Heart left ventricle (tissue), 16 donors: ENCODE data around the gene ARHGEF12. TPM values are rescaled to one million over a fixed set of nuclear protein-coding genes. Genes with fewer than 3 reads are reported as not detected.

Experiments
- ATAC-seq, 4 donors: fragments of 200-7000 bp; cut with Tn5 transposase; one replicate each; pipeline ENCODE4 v1.9.1; 2020 to 2022; ENCODE audit warnings: moderate library complexity in 4 of 4, mild to moderate bottlenecking in 3 of 4, moderate number of reproducible peaks in 1 of 4
- DNase-seq, 5 donors: peaks; one replicate each; pipeline ENCODE4 v3.0.0-alpha.2; 2020
- H3K27ac ChIP-seq, 12 donors: fragments of 200-600 bp; sonication (generic) in 4 of 12; one replicate each; pipeline versions ENCODE4 v1.5.0 to v1.8.0; 2016 to 2022; ENCODE audit warnings: mild to moderate bottlenecking in 2 of 12
- H3K27me3 ChIP-seq, 9 donors: fragments of 200-600 bp; sonication (generic) in 2 of 9; one replicate each; pipeline versions ENCODE4 v1.5.1 to v1.8.0; 2016 to 2022; ENCODE audit warnings: mild to moderate bottlenecking in 3 of 9
- H3K36me3 ChIP-seq, 9 donors: fragments of 200-600 bp; sonication (generic) in 2 of 9; one replicate each; pipeline versions ENCODE4 v1.5.0 to v1.8.0; 2018 to 2022; ENCODE audit warnings: mild to moderate bottlenecking in 2 of 9
- H3K4me1 ChIP-seq, 12 donors: fragments of 200-600 bp; sonication (generic) in 4 of 12; one replicate each; pipeline versions ENCODE4 v1.5.0 to v1.8.0; 2016 to 2022; ENCODE audit warnings: mild to moderate bottlenecking in 3 of 12
- H3K4me3 ChIP-seq, 12 donors: fragments of 200-600 bp; sonication (generic) in 4 of 12; one replicate each; pipeline versions ENCODE4 v1.5.0 to v1.8.0; 2017 to 2022; ENCODE audit warnings: mild to moderate bottlenecking in 9 of 12, moderate library complexity in 4 of 12
- H3K9me3 ChIP-seq, 12 donors: fragments of 200-600 bp; sonication (generic) in 4 of 12; one replicate each; pipeline versions ENCODE4 v1.5.0 to v1.8.0; 2016 to 2022; ENCODE audit warnings: mild to moderate bottlenecking in 1 of 12
- CTCF ChIP-seq, 12 donors: fragments of 200-600 bp; sonication (generic) in 4 of 12; IDR thresholded peaks; one replicate each; pipeline versions ENCODE4 v1.5.0 to v1.8.0; 2018 to 2022; ENCODE audit warnings: antibody characterized with exemption in 12 of 12, mild to moderate bottlenecking in 5 of 12
- POLR2A ChIP-seq, 2 donors: fragments of 450-650 bp; IDR thresholded peaks; one replicate each; pipeline ENCODE4 v1.6.1; 2017; ENCODE audit warnings: antibody characterized with exemption in 2 of 2, mild to moderate bottlenecking in 2 of 2, moderate library complexity in 2 of 2
- whole genome bisulfite sequencing, 4 donors: extraction: QIAGEN DNeasy Blood & Tissue Kit in 2 of 4; methylation state at CpG; one replicate each; pipeline versions ENCODE4 v1.1.5 to v1.1.7; 2013 to 2018; 5-methylcytosine and 5-hydroxymethylcytosine counted together
- intact Hi-C, 10 donors: fragments of 100-400 bp; cut with DNase I; formaldehyde crosslinking; loops; one replicate each; pipeline versions ENCODE4 v1.11.1 to v1.14.2; 2022
- polyA plus RNA-seq, 2 donors: library from polyadenylated mRNA; stranded (reverse); fragments of 200-250 nt; gene quantifications; one replicate each; pipeline ENCODE4 v1.2.3, GENCODE V29; 2013
- total RNA-seq, 9 donors: library from RNA; depleted of rRNA in 2 of 9; stranded (reverse); fragments of >200 nt in 2 of 9; fragmentation: NEBNext Ultra II Directional in 3 of 9; extraction: Animal tissue kit (Norgen Biotek cat#: 25700) in 3 of 9; gene quantifications; one replicate each; pipeline versions ENCODE4 v1.1.0 to v1.2.4, GENCODE V29; 2016 to 2023
- donor health status: ischemic (EF 13 %, LVEDD 7.1; RV severe dilation, severe dysfunction).
- donor health status: healthy with polysubstance abuse.
- donor health status: DM: no; HTN: yes; CAD: no.
- donor health status: DM: no; HTN: no; CAD: no.
- donor health status: ischemic (EF 25% LVEDD 6.9; RV normal size, moderate dysfunction).
- donor health status: ischemic (EF 25% LVEDD 5.7; RV mildly dilated, moderate dysfunction).
- donor health status: healthy.
- donor health status: DM: yes; HTN: yes; CAD: no.
- donor health status: ischemic (EF 35%, LVEDD 5.7; RV mildly dilated, moderate dysfunction).
- donor health status: nonischemic (EF 11% LVEDD 7.7; RV severe dilation, severe dysfunction).
- donor health status: DM: yes; HTN: yes; CAD: no.
- donor health status: PGD.
- donor health status: ischemic (EF 29% LVEDD 5.4; RV normal size, mild dysfunction).
- donor health status: nonischemic (EF 23%, LVEDD 6.1; RV moderate dilation, normal function).

The ARHGEF12 gene
- total and polyA plus RNA-seq, 11 donors, result 22.0 to 140 (median 112) TPM

DNA sequence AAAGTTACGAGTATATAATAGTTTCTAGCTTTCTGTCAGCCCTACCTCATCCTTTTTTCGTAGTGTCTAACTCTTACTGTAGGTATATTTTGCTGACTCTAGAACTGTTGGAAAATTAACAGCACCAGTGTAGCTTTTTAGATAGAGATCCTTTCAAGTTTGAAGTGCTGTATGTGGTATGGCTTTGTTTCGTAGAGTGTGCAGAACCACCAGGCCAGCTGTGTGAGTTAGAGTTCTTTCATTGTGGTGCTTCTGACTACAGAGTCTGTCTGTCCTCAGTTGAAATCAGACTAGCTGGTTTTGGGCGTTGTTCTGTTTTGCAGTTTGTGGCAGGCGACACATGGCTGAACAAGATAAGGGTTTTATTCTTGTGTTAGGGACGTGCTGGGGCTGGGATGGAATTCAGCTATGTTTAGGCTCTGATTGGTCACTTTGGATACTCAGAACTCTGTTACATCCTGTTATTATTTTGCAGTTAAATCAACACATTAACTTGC, 3.2 kb downstream of the ARHGEF12 start:
- H3K9me3 ChIP-seq, result no peaks in the 10 kb centered on the region
- DNase-seq, result peak in 4 of 5 donors; percentile 47 to 61 (median 51)
- ATAC-seq, result peak; percentile 20 to 57 (median 52)
- H3K27ac ChIP-seq, result peak overlapping the region; percentile 47 to 100 (median 98)
- 4 to 10% (median 5%) methylated on average over 6 of the region's 6 CpGs for WGBS, 4 donors
- intact Hi-C loops, result loop anchor here in 9 of 10 donors (5.0 to 10.0 kb wide), 10 partner anchors 38 to 855 kb away; no protein-coding TSS in a partner anchor
- peak overlapping the region; percentile 4 to 97 (median 88) for H3K4me3 ChIP-seq
- H3K36me3 ChIP-seq, result no peaks in the 10 kb centered on the region
- H3K27me3 ChIP-seq, result peaks cover 0 to 58% (median 0%) of the 10 kb centered on the region in 9 donors
- peaks cover 12 to 72% (median 48%) of the 10 kb centered on the region in 12 donors for H3K4me1 ChIP-seq
- peak in 1 of 2 donors; percentile 70 for TF ChIP-seq POLR2A (IDR thresholded peaks at IDR 0.05)
- no peak for TF ChIP-seq CTCF (IDR thresholded peaks at IDR 0.05)

DNA sequence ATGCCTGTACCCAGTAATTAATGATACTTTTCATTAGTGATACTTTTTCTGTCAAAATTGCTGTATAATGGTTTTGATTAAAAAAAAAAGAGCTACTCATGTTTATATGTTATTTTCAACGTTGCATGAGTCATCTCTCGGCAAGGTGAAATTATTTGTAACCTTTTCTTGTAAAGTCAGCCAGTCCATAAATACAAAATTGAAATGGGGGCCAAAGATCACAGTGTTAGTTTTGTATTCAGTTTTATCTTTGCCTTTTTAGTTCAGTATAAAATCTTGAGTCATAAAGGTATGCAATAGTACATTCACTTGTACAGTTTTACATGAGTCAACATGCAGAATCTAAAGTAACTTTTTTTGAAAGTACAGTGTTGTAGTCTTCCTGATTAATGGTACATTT, 4.3 kb downstream of the ARHGEF12 start:
- TF ChIP-seq POLR2A (IDR thresholded peaks at IDR 0.05) (no peak), CTCF (IDR thresholded peaks at IDR 0.05) (no peak)
- DNase-seq (no peak), ATAC-seq (no peak)
- Histone ChIP-seq H3K36me3 (no peaks in the 10 kb centered on the region), H3K27ac (peak overlapping the region; percentile 47 to 100 (median 98)), H3K4me3 (peak overlapping the region in 9 of 12 donors; percentile 59 to 97 (median 91)), H3K4me1 (peaks cover 14 to 78% (median 56%) of the 10 kb centered on the region in 12 donors), H3K27me3 (peaks cover 0 to 58% (median 0%) of the 10 kb centered on the region in 9 donors), H3K9me3 (no peaks in the 10 kb centered on the region)
- intact Hi-C loops, result loop anchor here in 5 of 10 donors (5.0 to 10.0 kb wide), 4 partner anchors 54 to 74 kb away; no protein-coding TSS in a partner anchor
- 10 to 24% (median 16%) methylated on average over 2 of the region's 2 CpGs for WGBS, 4 donors

GRCh38 chr11:120342226-120342625, 6.0 kb downstream of the ARHGEF12 start:
- ATAC-seq, result no peak
- no peaks in the 10 kb centered on the region for H3K36me3 ChIP-seq
- no peak for DNase-seq
- H3K4me3 ChIP-seq, result peak overlapping the region in 1 of 12 donors; percentile 25
- no peak for TF ChIP-seq POLR2A (IDR thresholded peaks at IDR 0.05)
- TF ChIP-seq CTCF (IDR thresholded peaks at IDR 0.05), result no peak
- peaks cover 14 to 90% (median 69%) of the 10 kb centered on the region in 12 donors for H3K4me1 ChIP-seq
- 18 to 28% (median 23%) methylated on average over 3 of the region's 3 CpGs for WGBS, 4 donors
- peak overlapping the region in 11 of 12 donors; percentile 2 to 99 (median 48) for H3K27ac ChIP-seq
- H3K9me3 ChIP-seq, result no peaks in the 10 kb centered on the region
- peaks cover 0 to 65% (median 0%) of the 10 kb centered on the region in 9 donors for H3K27me3 ChIP-seq
- intact Hi-C loops, result loop anchor here in 5 of 10 donors (5.0 to 10.0 kb wide), 4 partner anchors 53 to 73 kb away; no protein-coding TSS in a partner anchor

GRCh38 chr11:120342678-120343077, 6.5 kb downstream of the ARHGEF12 start:
- Histone ChIP-seq H3K4me3 (no peak overlapping the region), H3K9me3 (no peaks in the 10 kb centered on the region), H3K36me3 (no peaks in the 10 kb centered on the region), H3K27me3 (peaks cover 0 to 64% (median 0%) of the 10 kb centered on the region in 9 donors), H3K4me1 (peaks cover 14 to 94% (median 73%) of the 10 kb centered on the region in 12 donors), H3K27ac (peak overlapping the region in 9 of 12 donors; percentile 2 to 99 (median 35))
- intact Hi-C loops, result loop anchor here in 5 of 10 donors (5.0 to 10.0 kb wide), 4 partner anchors 52 to 72 kb away; no protein-coding TSS in a partner anchor
- TF ChIP-seq POLR2A (IDR thresholded peaks at IDR 0.05) (no peak), CTCF (IDR thresholded peaks at IDR 0.05) (no peak)
- ATAC-seq (no peak), DNase-seq (no peak)
- WGBS, 4 donors, result 42 to 57% (median 49%) methylated on average over 3 of the region's 3 CpGs
